AG20443 (cell line): ENCODE data around the gene ENOX1.
"Not testable (repeated sequence)": the region's sequence is repeated elsewhere in the genome, so short reads cannot be mapped to it uniquely, and the experiment has no call there.

Experiments
- DNase-seq: peaks from one replicate; pipeline ENCODE4 v3.0.0; 2012; ENCODE audit warnings: low spot score, mixed read lengths

Gene ENOX1

GRCh38 chr13:43786766-43787517, at the start of gene ENOX1:
TSS of gene ENOX1 (minus strand) at chr13:43786972.
- peak; percentile 83 for DNase-seq

DNA sequence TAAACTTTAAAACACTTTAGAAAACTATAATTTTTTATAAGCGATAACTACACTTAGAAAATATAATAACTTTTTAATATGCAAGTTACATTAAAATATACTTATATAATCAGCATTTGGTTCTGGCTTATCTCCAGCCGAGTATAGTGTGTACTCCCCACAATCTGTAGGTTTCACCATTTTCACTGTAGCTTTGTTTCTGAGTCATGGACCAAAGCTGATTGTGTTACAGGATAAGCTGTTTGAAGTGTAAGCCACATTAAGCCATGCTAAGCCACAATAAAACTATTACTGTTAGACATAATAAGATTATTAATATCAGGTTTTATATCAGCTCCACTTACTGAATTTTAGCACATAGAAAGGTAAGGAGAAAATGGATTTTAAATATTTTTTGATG, 48.9 kb upstream of the ENOX1 start:
- DNase-seq = no peak

- DNase-seq = no peak
Observed at GRCh38 chr13:43831088-43831487, 44.3 kb upstream of the ENOX1 start.

DNA sequence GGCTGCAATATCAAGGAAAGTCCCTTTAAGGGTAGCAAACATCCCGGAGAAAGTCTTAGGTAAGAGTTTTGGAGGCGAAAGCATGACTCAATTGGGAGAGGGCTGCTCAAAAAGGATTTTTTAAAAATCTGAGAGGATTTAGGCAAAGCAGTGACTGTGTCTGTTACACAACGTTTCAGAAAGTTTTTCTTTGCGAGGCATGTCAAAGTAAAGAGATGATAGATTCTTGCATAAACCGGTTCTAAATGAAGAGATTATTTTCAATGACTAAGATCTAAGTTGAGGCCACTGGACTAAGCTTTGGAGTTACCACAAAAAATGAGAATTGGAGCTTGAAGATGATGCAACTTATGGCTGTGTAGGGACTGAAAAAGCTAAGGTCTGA, 43.7 kb upstream of the ENOX1 start:
- DNase-seq = peak; percentile 69

- not testable (repeated sequence) for DNase-seq
Observed at GRCh38 chr13:43824656-43825055, 37.9 kb upstream of the ENOX1 start.

GRCh38 chr13:43822969-43823368, 36.2 kb upstream of the ENOX1 start:
- DNase-seq = no peak

- no peak for DNase-seq
Observed at GRCh38 chr13:43816401-43816889, 29.7 kb upstream of the ENOX1 start.

DNA sequence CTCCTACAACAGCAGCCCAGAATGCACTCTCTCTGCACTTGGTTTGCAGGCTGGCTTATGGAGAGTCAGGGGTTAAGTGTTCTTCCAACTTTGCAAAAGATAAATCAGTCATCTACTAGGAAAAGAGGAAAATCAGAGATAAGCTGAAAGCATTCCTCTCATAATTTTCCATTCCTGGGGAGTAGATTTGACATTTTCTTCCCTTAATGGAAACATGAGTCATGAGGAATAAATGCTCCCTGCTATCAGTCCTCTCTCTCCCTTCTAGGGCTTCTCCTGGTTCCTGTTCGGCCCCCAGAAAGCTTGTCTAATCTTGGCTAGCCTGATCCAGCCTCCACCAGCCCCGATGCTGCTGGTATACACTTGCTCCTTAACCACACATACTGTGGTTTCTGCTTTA, 28.4 kb upstream of the ENOX1 start:
- peak; percentile 66 for DNase-seq

DNA sequence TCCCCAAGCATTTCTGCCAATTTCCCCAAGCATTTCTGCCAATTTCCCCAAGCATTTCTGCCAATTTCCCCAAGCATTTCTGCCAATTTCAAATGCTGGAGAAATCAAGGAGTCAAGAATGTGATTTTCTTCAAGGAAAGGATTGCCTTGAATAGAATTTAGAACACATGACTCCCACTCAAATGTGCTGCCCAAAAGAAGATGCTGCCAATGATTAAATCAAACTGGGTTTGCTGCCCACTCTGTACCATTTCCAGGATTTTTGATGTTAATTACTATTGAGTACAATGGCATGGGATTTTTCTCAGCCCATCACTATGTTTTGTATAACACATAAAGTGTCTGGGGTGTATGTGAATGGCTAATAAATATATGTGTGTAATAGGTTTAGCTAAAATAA, 21.9 kb upstream of the ENOX1 start:
- DNase-seq = no peak

GRCh38 chr13:43805681-43806128, 18.9 kb upstream of the ENOX1 start:
- no peak for DNase-seq

DNA sequence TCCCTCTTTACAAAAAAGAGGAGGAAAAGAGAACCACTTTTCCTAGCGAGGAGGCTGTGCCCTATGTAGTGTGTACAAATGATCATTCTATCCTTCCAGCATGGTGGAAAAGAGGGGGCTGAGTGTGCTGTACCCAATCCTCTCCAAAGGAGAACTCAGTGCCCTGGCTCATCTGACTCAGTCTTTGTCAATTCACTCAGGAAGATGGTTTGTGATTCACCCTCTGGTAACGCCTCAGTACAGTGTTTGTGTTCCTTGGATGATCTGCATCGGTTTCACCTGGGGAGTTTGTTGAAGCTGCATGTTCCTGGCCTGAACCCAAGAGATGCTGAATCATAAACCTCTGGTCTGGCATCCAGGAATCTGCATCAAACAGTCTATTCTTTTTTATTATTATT, 18.3 kb upstream of the ENOX1 start:
- DNase-seq = peak; percentile 80

DNA sequence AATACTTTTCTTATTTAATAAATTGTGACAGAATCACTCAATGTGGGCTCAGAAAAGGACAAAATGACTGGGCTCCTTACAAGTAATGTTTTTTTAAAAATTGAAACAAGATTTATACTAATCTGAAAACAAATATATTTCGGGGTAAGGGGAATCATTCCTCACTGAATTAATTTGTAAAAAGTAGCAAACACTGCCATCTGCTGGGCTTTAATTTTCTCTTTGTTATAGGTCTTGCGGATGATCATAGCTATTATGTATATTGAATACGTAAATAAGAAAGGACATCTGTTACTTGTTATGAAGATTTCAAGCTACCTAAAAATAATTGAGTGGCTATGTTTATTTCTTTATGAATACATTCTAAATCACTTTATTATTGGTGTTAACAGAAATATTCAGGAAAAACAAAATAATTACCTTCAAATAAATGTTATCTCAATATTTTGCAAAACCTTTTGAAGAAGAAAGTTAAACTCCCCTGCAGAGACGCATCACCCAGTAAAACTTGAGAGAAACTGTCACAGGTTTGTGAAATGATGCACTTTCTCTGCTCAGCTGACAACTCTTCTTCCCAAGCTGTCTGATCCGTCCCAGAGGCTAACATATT, 17.8 kb upstream of the ENOX1 start:
- peak; percentile 30 for DNase-seq

GRCh38 chr13:43802511-43802910, 15.7 kb upstream of the ENOX1 start:
- no peak for DNase-seq

DNA sequence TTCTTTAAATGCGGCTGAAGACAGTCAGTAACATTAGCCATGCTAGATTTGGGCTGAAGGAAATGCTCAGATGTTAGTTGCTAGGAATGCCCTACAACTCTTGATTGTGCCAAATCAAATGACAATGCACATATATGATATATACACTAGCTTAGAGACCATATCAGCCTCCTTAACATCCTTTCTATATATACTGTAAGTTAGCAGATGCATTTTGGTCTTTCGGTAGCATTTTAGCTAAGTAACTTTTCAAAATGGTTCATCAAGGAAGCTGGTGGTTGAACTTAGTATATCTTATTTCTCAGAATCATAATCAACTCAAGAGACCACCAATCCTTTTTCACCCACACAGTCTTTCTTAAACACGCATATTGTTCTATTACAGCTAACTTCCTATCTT, 14.1 kb upstream of the ENOX1 start:
- no peak for DNase-seq

DNA sequence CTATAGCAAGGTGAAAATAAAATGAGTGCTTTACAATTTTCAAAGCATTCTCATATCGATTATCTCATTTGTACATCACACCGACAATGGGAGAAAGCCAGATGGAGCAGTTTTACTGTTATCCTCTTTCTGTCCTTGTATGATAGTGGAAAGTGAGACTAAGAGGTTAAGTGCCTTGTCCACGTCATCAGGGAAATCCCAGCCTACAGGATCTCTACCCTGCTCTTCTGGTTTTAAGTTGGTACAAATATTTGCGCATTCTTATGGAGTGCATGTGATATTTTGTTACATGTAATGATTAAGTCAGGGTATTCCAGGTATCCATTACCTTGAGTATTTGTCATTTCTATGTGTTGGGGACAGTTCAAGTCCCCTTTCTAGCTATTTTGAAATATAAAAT, 12.4 kb upstream of the ENOX1 start:
- no peak for DNase-seq

DNA sequence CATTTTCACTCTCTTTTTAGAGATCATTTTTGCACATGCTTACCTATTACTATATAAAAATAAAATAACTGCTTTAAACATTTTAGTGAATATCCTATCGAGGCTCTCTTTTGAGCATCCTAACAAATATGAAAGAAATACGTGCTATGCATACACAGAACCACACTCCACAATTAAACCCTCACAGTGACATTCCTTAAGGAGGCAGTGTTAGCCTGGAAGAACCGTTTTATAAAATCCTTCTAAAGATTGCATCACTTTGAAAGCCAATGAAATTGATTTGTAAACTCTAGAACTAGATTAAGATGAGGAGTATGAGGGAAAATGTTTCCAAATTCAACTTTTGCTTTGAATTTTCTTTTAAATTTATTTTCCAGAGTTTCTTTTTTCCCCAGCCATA, 11.1 kb upstream of the ENOX1 start:
- peak; percentile 22 for DNase-seq

- no peak for DNase-seq
Observed at GRCh38 chr13:43797159-43797558, 10.4 kb upstream of the ENOX1 start.

- DNase-seq = no peak
Observed at GRCh38 chr13:43794416-43794815, 7.6 kb upstream of the ENOX1 start.

DNA sequence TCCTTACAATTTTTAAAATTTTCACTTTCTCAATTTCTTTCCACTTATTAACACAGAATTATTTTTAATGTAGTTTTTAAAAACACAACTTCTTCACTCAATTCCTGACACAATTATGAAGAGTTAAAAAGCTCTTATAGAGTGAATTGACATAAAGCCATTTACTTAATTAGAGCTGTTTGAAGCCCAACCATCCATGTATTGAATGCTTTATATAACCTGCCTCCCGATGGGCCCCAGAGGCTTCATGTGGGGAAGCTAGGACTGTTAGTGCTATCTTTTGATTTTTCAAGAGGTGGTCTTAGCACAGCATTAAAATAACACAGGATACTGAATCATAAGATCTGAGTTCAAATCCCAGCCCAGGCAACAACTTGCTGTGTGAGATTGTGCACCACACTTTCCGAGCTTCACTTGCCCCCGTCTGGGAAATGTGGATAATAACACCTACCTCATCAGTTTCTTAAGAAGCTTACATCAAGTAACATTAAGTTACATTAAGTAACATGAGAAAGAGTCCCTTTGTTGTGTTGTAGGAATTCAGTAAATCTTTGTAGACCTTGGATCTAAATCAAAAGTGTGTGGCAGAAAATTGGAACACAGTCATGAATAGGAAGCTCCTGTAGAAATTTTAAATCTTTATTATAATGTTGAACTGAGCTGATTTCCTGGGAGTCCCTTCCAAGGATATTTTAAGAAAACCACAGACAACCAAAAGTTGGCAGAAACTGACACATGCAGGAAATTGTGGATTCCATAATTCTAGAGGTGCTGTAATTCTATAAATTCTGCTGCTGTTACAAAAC, 5.5 kb upstream of the ENOX1 start:
- no peak for DNase-seq

GRCh38 chr13:43787997-43788396, 1.2 kb upstream of the ENOX1 start:
- no peak for DNase-seq

DNA sequence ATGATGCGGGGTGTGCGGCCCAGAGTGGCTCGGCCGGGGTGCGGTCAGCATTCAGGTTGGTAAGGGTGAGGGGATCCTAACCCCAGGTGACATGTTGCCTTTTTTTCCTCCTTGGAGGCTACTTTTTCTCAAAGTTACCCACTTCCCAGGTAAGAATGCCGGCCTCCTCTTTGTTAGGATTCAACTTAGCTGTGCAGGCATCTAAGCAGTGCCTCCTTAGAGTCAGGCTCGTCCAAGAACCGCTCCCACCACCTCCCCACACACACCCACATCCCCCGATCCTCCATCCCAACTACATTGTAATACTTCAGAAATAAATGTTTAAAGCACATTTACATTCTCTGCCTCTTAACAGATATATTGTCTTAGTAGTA, 733 bp upstream of the ENOX1 start:
- DNase-seq = no peak

GRCh38 chr13:43786472-43786765, 353 bp downstream of the ENOX1 start:
- no peak for DNase-seq
